Chondrocyte (in vitro differentiated cells): ENCODE measurements around the gene CLDND2. TPM values are rescaled to one million over a fixed set of nuclear protein-coding genes. Genes with fewer than 3 reads are reported as not detected.

Source experiments
- DNase-seq: peaks from one replicate; pipeline ENCODE4 v3.0.0; 2021; ENCODE audit warnings: mixed read lengths, low spot score
- H3K27ac Mint-ChIP-seq: one replicate; pipeline ENCODE4 v1.8.0; 2021; ENCODE audit warnings: mild to moderate bottlenecking, moderate library complexity, mixed read lengths; ENCODE audit not compliant: unreplicated experiment
- H3K27me3 Mint-ChIP-seq: 2 replicates; pipeline ENCODE4 v1.8.0; 2021; ENCODE audit warnings: low read depth, mixed read lengths
- H3K36me3 Mint-ChIP-seq: 2 replicates; pipeline ENCODE4 v1.8.0; 2021; ENCODE audit warnings: low read depth, mixed read lengths
- H3K4me1 Mint-ChIP-seq: 2 replicates; pipeline ENCODE4 v1.8.0; 2021; ENCODE audit warnings: low read depth, mild to moderate bottlenecking, mixed read lengths
- H3K4me3 Mint-ChIP-seq: one replicate; pipeline ENCODE4 v1.8.0; 2021; ENCODE audit warnings: mild to moderate bottlenecking, moderate library complexity, mixed read lengths; ENCODE audit not compliant: unreplicated experiment
- H3K9me3 Mint-ChIP-seq: 2 replicates; pipeline ENCODE4 v1.8.0; 2021; ENCODE audit warnings: low read depth, mixed read lengths
- total RNA-seq: library from RNA; stranded (reverse); gene quantifications from 3 replicates; pipeline ENCODE4 v1.2.1, GENCODE V29; 2021
- TF ChIP-seq, protein P1 (sequence below): fragments of 200-600 bp; sonication (generic); IDR thresholded peaks from 2 replicates; pipeline ENCODE4 v1.5.0; 2021; ENCODE audit warnings: antibody characterized with exemption, mild to moderate bottlenecking, moderate library complexity

Gene CLDND2
- total RNA-seq, 1 donor from 2014 or later: not detected

- Mint-ChIP-seq H3K36me3 (no peaks in the 10 kb centered on the region), H3K9me3 (no peaks in the 10 kb centered on the region), H3K27ac (peak within 1 kb of the TSS; percentile 99), H3K27me3 (no peaks in the 10 kb centered on the region), H3K4me3 (peak within 1 kb of the TSS; percentile 98), H3K4me1 (peaks cover 43% of the 10 kb centered on the region)
- TF ChIP-seq, protein P1, sequence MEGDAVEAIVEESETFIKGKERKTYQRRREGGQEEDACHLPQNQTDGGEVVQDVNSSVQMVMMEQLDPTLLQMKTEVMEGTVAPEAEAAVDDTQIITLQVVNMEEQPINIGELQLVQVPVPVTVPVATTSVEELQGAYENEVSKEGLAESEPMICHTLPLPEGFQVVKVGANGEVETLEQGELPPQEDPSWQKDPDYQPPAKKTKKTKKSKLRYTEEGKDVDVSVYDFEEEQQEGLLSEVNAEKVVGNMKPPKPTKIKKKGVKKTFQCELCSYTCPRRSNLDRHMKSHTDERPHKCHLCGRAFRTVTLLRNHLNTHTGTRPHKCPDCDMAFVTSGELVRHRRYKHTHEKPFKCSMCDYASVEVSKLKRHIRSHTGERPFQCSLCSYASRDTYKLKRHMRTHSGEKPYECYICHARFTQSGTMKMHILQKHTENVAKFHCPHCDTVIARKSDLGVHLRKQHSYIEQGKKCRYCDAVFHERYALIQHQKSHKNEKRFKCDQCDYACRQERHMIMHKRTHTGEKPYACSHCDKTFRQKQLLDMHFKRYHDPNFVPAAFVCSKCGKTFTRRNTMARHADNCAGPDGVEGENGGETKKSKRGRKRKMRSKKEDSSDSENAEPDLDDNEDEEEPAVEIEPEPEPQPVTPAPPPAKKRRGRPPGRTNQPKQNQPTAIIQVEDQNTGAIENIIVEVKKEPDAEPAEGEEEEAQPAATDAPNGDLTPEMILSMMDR: peak; percentile 26
- no peak for DNase-seq
Measured at GRCh38 chr19:51365965-51366388, 2.8 kb downstream of the CLDND2 start, which contains the start of gene ETFB. Gene ETFB (minus strand): TSS chr19:51366388. CDS start chr19:51366326, 62 bp downstream.

- Mint-ChIP-seq H3K9me3 (no peaks in the 10 kb centered on the region), H3K4me1 (peaks cover 43% of the 10 kb centered on the region), H3K27me3 (no peaks in the 10 kb centered on the region), H3K4me3 (peak overlapping the region; percentile 98), H3K36me3 (no peaks in the 10 kb centered on the region), H3K27ac (peak overlapping the region; percentile 90)
- TF ChIP-seq, protein P1: peak; percentile 62
- no peak for DNase-seq
Measured at GRCh38 chr19:51365211-51365964, 3.4 kb downstream of the CLDND2 start.

DNA sequence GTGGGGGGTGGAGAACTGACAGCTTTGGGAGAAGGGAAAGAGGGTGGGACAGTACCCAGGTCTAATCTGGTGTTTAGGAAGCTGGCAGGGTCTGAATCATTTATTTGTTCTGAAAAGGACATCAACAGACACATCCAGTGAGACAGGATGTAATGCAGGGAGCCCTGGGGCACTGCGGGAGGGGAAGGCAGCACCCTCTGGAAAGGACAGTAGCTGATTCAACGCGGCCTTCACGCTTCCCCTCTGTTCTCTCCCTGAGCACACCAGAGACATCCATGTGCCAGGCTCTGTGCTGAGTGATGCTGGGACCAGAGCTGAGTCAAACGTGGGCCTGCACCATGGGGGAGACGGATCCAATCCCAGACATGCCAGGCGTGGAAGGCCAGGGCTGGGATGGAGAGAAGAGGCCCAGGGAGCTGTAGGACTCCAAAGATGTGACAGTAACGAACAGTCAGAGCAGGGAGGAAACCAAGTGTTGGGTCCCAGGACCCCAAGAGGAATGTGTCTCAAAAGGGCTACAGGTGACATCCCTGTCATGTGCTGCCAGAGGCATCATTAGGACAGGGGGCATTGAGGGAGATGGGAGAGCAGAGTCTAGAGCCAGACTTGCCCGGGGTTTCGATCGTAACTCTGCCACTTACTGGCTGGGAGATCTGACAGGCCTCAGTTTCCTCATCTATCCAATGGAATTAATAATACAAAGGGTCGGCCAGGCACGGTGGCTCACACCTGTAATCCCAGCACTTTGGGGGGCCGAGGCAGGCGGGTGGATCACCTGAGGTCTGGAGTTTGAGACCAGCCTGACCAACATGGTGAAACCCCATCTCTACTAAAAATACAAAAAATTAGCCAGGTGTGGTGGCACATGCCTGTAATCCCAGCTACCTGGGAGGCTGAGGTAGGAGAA, 4.3 kb downstream of the CLDND2 start:
- H3K27me3 Mint-ChIP-seq: no peaks in the 10 kb centered on the region
- no peaks in the 10 kb centered on the region for H3K36me3 Mint-ChIP-seq
- H3K27ac Mint-ChIP-seq: peak overlapping the region; percentile 73
- H3K9me3 Mint-ChIP-seq: no peaks in the 10 kb centered on the region
- TF ChIP-seq, protein P1: no peak
- no peak for DNase-seq
- peak overlapping the region; percentile 24 for H3K4me3 Mint-ChIP-seq
- H3K4me1 Mint-ChIP-seq: peaks cover 46% of the 10 kb centered on the region

- Mint-ChIP-seq H3K4me1 (peaks cover 39% of the 10 kb centered on the region), H3K4me3 (no peak overlapping the region), H3K9me3 (no peaks in the 10 kb centered on the region), H3K27ac (no peak overlapping the region), H3K36me3 (no peaks in the 10 kb centered on the region), H3K27me3 (no peaks in the 10 kb centered on the region)
- TF ChIP-seq, protein P1: no peak
- no peak for DNase-seq
Measured at GRCh38 chr19:51361239-51361638, 7.6 kb downstream of the CLDND2 start.

- no peak for DNase-seq
- H3K36me3 Mint-ChIP-seq: no peaks in the 10 kb centered on the region
- H3K4me3 Mint-ChIP-seq: no peak overlapping the region
- TF ChIP-seq, protein P1: no peak
- H3K4me1 Mint-ChIP-seq: peaks cover 34% of the 10 kb centered on the region
- H3K27ac Mint-ChIP-seq: peak overlapping the region; percentile 91
- H3K27me3 Mint-ChIP-seq: no peaks in the 10 kb centered on the region
- H3K9me3 Mint-ChIP-seq: no peaks in the 10 kb centered on the region
Measured at GRCh38 chr19:51359294-51359693, 9.5 kb downstream of the CLDND2 start.
